BJ (cell line): ENCODE data around the gene GYPB. TPM values are rescaled to one million over a fixed set of nuclear protein-coding genes. Genes with fewer than 3 reads are reported as not detected.
"Not testable (repeated sequence)": the region's sequence is repeated elsewhere in the genome, so short reads cannot be mapped to it uniquely, and the experiment has no call there.

Source experiments
- CTCF ChIA-PET: fragments of 350-600 bp; formaldehyde crosslinking; extraction: SDS; loops from one replicate; lab custom pipeline; 2021; ENCODE audit warnings: antibody characterized with exemption, inconsistent platforms; lab: Yijun Ruan, JAX
- POLR2A ChIA-PET: fragments of 300-600 bp; sonication (Branson Sonifier 250); formaldehyde crosslinking; extraction: SDS; loops from one replicate; lab custom pipeline; 2021; ENCODE audit warnings: antibody characterized with exemption; lab: Charles Lee
- DNase-seq: peaks from one replicate; pipeline ENCODE4 v3.0.0-alpha.2; 2011; ENCODE audit warnings: low read depth
- H3K27me3 ChIP-seq: 2 replicates; pipeline ENCODE4 v1.6.0; 2011; ENCODE audit warnings: low read length; ENCODE audit not compliant: control insufficient read depth, insufficient read depth
- H3K36me3 ChIP-seq: 2 replicates; pipeline ENCODE4 v1.5.1; 2011; ENCODE audit warnings: low read length; ENCODE audit not compliant: control insufficient read depth, insufficient read depth
- H3K4me3 ChIP-seq: 2 replicates; pipeline ENCODE4 v1.5.1; 2011; ENCODE audit warnings: low read depth, mild to moderate bottlenecking, control low read depth, low read length
- polyA plus RNA-seq: library from polyadenylated mRNA; depleted of rRNA; stranded (reverse); fragments of >200 nt; gene quantifications from 2 replicates; pipeline ENCODE4 v1.2.3, GENCODE V29; 2011
- TF ChIP-seq, protein P1 (sequence below): IDR thresholded peaks from 2 replicates; pipeline ENCODE4 v1.5.1; 2011; ENCODE audit warnings: low read depth, mild to moderate bottlenecking, control low read depth, inconsistent platforms, low read length, moderate library complexity; ENCODE audit not compliant: insufficient read depth

GYPB gene
- polyA plus RNA-seq, 1 experiment, result not detected

DNA sequence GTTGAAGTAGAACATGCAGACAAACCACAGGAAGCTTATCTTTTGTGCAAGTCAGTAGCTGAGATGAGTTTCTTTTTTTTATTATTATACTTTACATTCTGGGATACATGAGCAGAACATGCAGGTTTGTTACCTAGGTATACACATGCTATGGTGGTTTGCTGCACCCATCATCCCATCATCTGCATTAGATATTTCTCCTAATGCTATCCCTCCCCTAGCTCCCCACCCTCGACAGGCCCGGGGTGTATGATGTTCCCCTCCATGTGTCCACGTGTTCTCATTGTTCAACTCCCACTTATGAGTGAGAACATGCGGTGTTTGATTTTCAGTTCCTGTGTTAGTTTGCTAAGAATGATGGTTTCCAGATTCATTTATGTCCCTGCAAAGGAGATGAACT lies 11.5 kb upstream of the GYPB start:
- H3K27me3 ChIP-seq, POLR2A ChIA-PET, H3K4me3 ChIP-seq, H3K36me3 ChIP-seq, CTCF ChIA-PET, DNase-seq: not testable (repeated sequence)

DNA sequence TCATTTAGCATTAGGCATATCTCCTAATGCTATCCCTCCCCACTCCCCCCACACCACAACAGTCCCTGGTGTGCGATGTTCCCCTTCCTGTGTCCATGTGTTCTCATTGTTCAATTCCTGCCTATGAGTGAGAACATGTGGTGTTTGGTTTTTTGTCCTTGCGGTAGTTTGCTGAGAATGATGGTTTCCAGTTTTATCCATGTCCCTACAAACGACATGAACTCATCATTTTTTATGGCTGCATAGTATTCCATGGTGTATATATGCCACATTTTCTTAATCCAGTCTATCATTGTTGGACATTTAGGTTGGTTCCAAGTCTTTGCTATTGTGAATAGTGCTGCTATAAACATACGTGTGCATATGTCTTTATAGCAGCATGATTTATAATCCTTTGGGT lies 7.5 kb upstream of the GYPB start:
- CTCF ChIA-PET, POLR2A ChIA-PET: not testable (repeated sequence)

DNA sequence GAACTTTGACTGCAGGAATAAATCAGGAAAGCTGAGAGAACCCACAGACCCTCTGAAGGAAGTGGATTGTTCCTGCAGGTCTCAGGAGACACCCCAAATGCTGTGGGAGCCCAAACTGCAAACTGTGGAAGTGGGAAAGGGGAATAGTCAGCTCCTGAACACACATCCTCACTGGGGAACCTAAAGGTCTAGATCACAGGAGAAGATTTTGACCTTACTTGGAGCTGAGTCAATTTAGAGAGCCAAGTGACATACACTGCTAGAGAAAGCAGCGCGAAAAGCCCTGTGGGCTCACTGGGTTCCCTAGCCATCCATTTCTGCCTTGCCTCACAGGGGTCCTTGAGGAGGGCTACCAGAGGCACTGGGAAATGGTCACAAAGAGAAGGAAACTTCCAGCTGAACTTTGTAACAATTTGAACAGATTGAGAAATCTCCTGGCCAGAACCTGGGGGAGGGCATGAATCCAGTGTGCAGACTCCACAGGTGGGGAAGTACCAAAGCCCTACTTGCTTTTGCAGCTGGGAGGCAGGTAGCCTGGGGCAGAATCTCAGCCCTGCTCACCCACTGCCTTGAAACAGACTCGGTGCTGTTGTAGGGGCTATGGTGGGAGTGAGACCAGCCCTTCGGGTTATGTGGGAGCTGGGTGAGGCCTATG lies 5.3 kb upstream of the GYPB start:
- DNase-seq, H3K36me3 ChIP-seq, POLR2A ChIA-PET, CTCF ChIA-PET, H3K4me3 ChIP-seq, H3K27me3 ChIP-seq: not testable (repeated sequence)

More for the DNA sequence above, 7.5 kb upstream of the GYPB start:
- H3K4me3 ChIP-seq, H3K27me3 ChIP-seq, DNase-seq, H3K36me3 ChIP-seq: not testable (repeated sequence)

DNA sequence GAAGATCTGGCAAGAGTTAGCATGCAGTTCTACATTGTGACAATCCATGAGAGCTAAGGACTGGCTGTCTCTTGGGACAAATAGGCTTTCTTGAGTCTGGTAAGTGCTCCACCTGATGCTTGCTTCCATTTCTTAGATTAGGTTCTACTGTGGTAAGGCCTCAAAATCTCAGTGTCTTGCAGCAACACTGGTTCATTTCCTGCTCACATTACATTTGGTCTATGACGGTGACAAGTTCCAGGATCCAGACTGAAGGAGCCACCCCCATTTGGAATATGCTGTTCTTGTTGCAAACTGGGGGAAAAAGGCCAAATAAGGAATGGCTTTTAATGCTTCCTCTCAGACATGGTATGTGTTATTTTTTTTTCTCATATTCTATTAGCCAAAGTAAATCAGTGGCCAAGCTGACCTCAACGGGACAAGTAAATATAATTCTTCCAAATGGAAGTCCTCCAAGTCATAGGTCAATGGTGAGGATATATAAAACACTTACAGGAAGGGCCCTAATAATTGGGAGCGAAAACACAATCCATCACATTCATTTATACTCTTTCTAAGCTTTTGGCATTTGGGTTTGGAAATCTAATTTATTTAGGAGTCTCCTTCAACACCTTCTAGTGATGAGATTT lies 3.7 kb upstream of the GYPB start:
- H3K27me3 ChIP-seq, H3K36me3 ChIP-seq, DNase-seq, H3K4me3 ChIP-seq, POLR2A ChIA-PET: not testable (repeated sequence)
- CTCF ChIA-PET, result interaction anchor here (1.0 to 1.6 kb wide), 2 partner anchors 249 to 257 kb away, joined by 3 to 11 read pairs; no protein-coding TSS in a partner anchor

DNA sequence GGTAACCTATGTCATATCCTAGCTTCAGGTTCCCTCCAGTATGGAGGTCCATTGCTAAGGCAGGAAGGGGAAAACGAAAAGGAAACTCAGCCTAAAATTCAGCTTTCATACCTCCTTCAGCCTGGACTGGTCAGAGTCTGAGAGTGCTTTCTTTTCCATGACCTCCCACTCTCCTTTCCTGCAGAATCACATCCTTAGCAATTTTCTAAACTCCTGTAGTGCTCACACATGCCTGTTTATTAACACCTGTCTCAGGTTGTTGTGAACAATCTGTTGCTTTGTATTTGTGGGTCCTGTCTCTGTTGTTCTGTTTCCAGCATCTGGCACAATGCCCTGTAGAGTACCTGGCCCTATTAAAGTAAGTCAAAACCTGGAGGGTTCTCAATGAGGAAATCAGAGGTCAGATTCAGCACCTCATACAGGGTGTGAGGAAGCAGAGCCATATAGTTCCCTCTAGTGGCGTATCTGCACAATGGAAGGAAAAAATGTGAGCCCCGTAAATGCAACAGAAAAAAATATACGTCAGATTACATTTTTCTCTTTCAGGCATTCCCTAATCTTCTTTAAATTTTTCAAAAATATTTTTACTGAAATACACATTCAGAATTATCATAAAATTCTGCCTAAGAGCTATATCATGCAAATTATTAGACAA lies 2.3 kb upstream of the GYPB start:
- H3K36me3 ChIP-seq, DNase-seq, H3K27me3 ChIP-seq, H3K4me3 ChIP-seq, POLR2A ChIA-PET: not testable (repeated sequence)
- TF ChIP-seq, protein P1, sequence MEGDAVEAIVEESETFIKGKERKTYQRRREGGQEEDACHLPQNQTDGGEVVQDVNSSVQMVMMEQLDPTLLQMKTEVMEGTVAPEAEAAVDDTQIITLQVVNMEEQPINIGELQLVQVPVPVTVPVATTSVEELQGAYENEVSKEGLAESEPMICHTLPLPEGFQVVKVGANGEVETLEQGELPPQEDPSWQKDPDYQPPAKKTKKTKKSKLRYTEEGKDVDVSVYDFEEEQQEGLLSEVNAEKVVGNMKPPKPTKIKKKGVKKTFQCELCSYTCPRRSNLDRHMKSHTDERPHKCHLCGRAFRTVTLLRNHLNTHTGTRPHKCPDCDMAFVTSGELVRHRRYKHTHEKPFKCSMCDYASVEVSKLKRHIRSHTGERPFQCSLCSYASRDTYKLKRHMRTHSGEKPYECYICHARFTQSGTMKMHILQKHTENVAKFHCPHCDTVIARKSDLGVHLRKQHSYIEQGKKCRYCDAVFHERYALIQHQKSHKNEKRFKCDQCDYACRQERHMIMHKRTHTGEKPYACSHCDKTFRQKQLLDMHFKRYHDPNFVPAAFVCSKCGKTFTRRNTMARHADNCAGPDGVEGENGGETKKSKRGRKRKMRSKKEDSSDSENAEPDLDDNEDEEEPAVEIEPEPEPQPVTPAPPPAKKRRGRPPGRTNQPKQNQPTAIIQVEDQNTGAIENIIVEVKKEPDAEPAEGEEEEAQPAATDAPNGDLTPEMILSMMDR, result peak; percentile 72
- CTCF ChIA-PET, result interaction anchor here (1.0 to 1.6 kb wide), 3 partner anchors 35 to 256 kb away, joined by 3 to 11 read pairs (median 3); no protein-coding TSS in a partner anchor

DNA sequence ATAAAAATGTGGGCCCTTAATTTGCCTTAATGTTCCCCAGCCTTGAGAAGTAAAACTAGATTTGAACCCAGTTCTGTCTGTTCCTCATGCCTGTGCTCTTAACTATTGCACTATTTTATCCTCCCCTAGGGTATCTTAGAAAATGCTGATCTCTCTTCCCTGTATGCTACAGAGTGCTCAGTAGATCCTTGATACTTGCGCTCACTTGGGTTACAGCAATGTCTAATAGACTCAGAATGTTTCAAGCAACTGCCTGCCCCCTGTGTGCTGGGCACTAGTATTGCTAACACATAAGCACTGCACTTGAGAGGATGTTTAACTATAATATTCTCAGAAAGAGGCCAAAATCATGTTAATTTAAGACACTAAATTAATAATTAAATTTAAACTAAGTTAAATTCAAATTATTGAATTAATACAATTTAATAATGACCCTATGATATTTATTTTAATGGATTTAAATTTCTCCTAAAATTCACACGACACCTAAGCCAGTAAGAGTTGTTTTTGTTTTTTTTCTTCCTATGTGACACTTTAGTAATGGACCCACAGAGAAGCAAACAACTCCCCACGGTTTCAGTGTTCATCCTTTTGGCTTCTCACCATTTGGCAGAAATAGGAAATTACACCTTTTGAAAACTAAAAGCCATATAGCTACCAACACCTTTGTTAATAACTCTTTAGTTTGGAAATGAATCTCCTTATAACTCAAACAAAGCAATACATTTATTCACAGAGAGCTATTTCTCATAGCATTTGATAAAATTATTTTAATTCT lies 768 bp downstream of the GYPB start:
- CTCF ChIA-PET, H3K36me3 ChIP-seq, POLR2A ChIA-PET, DNase-seq, H3K4me3 ChIP-seq, H3K27me3 ChIP-seq: not testable (repeated sequence)

DNA sequence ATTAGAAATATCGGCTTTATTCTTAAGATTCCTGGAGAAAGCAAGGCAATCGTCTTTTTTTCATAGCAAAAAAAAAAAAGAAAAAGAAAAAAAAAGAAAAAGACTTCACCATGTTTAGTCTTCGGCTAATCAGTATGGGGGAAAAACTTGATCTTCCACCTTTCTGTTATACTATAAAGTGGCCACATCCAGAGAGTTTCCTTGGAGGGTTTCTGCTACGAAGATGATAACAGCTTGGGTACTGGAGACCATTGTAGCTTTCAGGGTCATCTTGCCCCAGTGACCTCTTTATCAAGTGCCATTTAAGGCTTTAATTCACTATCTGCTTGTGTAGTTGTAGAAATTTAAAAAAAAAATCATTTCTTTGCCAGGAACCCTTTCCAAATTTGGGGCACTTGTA lies 1.9 kb downstream of the GYPB start:
- H3K36me3 ChIP-seq, H3K27me3 ChIP-seq, H3K4me3 ChIP-seq, DNase-seq, POLR2A ChIA-PET, CTCF ChIA-PET: not testable (repeated sequence)

DNA sequence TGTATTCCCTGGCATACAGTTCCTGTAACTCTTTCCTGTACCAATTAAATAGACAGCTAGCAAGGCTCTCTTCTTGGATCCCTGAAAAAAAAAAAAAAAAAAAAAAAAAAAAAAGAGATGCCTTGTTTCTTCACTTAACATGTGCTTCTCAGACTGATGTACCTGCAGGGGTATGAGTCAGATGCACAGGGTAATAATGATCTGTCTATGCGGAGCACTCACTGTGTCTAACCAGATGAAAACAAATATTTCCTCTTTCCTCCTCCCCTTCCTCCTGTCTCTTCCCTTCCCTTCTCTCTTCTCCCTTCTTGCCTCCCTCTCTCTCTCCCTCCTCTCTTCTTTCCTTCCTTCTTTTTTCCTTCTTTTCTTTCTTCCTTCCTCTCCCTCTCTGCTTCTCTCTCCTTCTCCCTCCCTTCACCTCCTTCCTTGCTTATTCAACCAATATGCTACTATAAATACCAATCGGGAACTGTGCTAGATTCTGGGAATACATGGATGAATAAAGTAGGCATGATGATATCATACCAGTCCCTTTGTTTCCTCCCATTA lies 3.0 kb downstream of the GYPB start:
- CTCF ChIA-PET, DNase-seq, H3K27me3 ChIP-seq, H3K4me3 ChIP-seq, POLR2A ChIA-PET, H3K36me3 ChIP-seq: not testable (repeated sequence)
